GM12891 (cell line): ENCODE data around the gene HYLS1.

ENCODE experiments used
- POLR2A ChIP-seq: IDR thresholded peaks from 2 replicates; pipeline ENCODE4 v1.6.1; 2011; ENCODE audit warnings: low read depth, low read length, control low read depth
- POLR2AphosphoS5 ChIP-seq: IDR thresholded peaks from 2 replicates; pipeline ENCODE4 v1.6.1; 2011; ENCODE audit warnings: low read depth, low read length, control low read depth
- TAF1 ChIP-seq: IDR thresholded peaks from 2 replicates; pipeline ENCODE4 v1.6.1; 2011; ENCODE audit warnings: low read depth, low read length, control low read depth

GRCh38 chr11:125872138-125872491 lies 15.4 kb upstream of the HYLS1 start:
- no peak for TF ChIP-seq POLR2AphosphoS5
- TF ChIP-seq POLR2A = no peak
- TF ChIP-seq TAF1 = no peak
